Measurements from ENCODE around the gene PTOV1. TPM values are rescaled to one million over a fixed set of nuclear protein-coding genes. Genes with fewer than 3 reads are reported as not detected.
A peak's percentile ranks its signal among the peaks of the same experiment; 100 is the strongest.

The PTOV1 gene
- total RNA-seq, 3 donors from 2014 or later = 92.8 to 171 (median 107) TPM

DNA sequence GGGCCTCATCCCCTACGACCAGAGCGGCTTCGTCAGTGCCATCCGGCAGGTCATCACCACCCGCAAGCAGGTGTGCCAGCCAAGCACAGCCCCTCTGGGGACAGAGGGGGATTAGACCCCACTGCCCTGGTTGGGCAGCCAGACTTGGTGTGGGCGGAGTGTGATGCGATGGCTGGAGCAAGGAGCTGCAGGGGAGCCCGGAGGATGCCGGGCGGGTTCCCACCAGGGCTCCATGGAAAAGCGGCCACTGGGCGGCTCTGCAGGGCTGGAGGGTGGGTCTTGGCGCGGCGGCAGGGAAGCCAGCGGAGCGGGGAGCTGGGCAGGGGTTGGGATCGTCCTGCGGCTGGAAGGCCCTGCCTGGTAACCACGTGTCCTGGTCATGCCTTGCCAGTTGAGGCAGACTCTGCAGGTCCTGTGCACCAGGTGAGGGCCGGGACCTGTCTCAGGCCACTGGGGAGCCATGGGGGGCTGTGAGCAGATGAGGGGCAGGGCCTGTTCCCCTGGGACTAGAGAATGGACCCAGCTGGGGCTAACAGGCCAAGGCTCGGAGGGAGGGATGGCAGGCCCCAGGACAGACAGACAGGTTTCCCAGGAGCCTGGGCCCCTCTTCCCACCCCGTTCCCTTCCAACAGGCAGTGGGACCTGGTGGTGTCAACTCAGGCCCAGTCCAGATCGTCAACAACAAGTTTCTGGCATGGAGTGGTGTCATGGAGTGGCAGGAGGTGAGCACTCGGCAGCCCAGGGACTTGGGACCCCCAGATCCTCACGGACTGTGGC lies 6.3 kb downstream of the PTOV1 start:
- no peak for TF ChIP-seq CTCF (IDR thresholded peaks at IDR 0.05)
- no peak overlapping the region for H3K4me3 ChIP-seq
- intact Hi-C loops (cut with DNase I, micrococcal nuclease) = no loop called here
- no peaks in the 10 kb centered on the region for H3K9me3 ChIP-seq
- H3K36me3 ChIP-seq (ENCODE audit: low read depth) = no peaks in the 10 kb centered on the region
- DNase-seq (peak; percentile 3 to 55 (median 37)), ATAC-seq (no peak)
- peaks cover 10% of the 10 kb centered on the region for H3K4me1 ChIP-seq (ENCODE audit: low read depth)

DNA sequence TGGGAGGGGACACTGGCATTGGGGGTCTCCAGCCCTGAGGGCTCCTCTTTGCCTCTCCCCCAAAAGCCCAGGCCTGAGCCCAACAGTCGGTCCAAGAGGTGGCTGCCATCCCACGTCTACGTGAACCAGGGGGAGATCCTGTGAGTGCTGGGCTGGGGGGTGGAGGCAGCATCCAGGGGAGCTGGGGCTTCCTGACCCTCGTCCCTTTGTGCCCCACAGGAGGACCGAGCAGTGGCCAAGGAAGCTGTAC lies 6.8 kb downstream of the PTOV1 start:
- Histone ChIP-seq H3K36me3 (ENCODE audit: low read depth) (no peaks in the 10 kb centered on the region), H3K4me1 (ENCODE audit: low read depth) (peaks cover 5% of the 10 kb centered on the region), H3K9me3 (no peaks in the 10 kb centered on the region), H3K4me3 (no peak overlapping the region)
- TF ChIP-seq CTCF (IDR thresholded peaks at IDR 0.05) = no peak
- DNase-seq = peak in 1 of 3 donors; percentile 49
- intact Hi-C loops (cut with DNase I, micrococcal nuclease) = no loop called here
- ATAC-seq = no peak

- Histone ChIP-seq H3K9me3 (no peaks in the 10 kb centered on the region), H3K36me3 (ENCODE audit: low read depth) (no peaks in the 10 kb centered on the region), H3K4me3 (no peak overlapping the region), H3K4me1 (ENCODE audit: low read depth) (no peaks in the 10 kb centered on the region)
- no peak for TF ChIP-seq CTCF (IDR thresholded peaks at IDR 0.05)
- intact Hi-C loops (cut with DNase I, micrococcal nuclease) = no loop called here
- peak in 1 of 3 donors; percentile 5 for DNase-seq
- no peak for ATAC-seq
These were observed 7.4 kb downstream of the PTOV1 start for GRCh38 chr19:49858088-49858985.

DNA sequence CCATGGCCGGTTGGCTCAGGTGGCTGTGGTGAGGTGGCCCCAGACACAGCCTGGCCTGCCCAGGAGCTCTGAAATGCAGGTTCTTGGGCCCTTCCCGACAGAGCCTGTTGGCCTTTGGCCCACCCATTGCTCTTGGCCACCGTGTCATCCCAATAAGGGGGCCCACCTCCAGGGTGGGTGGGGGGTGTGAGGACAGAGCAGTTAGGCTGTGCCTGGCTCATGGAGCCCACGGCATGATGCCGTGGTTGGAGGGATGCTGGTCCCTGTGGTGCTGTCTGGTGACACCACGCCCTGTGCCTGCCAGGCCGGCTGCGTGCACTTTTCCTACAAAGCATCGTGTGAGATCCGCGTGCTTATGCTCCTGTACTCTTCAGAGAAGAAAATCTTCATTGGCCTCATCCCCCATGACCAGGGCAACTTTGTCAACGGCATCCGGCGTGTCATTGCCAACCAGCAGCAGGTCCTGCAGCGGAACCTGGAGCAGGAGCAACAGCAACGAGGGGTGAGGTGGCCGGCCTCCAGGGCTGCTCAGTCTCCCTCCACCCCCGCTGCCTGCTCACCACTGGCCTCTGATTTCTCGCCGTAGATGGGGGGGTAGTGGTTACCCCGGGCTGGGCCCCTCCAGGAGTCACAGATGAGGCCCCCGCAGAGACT lies 8.8 kb downstream of the PTOV1 start:
- no peak for ATAC-seq

More for the DNA sequence above, 8.8 kb downstream of the PTOV1 start:
- H3K4me1 ChIP-seq (ENCODE audit: low read depth) = no peaks in the 10 kb centered on the region
- H3K4me3 ChIP-seq = no peak overlapping the region
- no peak for TF ChIP-seq CTCF (IDR thresholded peaks at IDR 0.05)
- intact Hi-C loops (cut with DNase I, micrococcal nuclease) = no loop called here
- no peaks in the 10 kb centered on the region for H3K9me3 ChIP-seq
- H3K36me3 ChIP-seq (ENCODE audit: low read depth) = peaks cover 9% of the 10 kb centered on the region
- DNase-seq = peak in 1 of 3 donors; percentile 4

All from mucosa of descending colon (tissue), 3 donors.